Middle frontal gyrus (tissue), 1 donor: ENCODE measurements around the gene AZU1.

Source experiments
- DNase-seq: peaks from one replicate; pipeline ENCODE4 v3.0.0-alpha.2; 2015; ENCODE audit warnings: low spot score; ENCODE audit errors: extremely low spot score

The AZU1 gene

GRCh38 chr19:796692-797527 lies 30.7 kb upstream of the AZU1 start, which contains the start of gene PTBP1:
PTBP1 (plus strand) TSS chr19:797452; CDS start chr19:797498, 46 bp downstream.
- DNase-seq, result peak; percentile 99

DNA sequence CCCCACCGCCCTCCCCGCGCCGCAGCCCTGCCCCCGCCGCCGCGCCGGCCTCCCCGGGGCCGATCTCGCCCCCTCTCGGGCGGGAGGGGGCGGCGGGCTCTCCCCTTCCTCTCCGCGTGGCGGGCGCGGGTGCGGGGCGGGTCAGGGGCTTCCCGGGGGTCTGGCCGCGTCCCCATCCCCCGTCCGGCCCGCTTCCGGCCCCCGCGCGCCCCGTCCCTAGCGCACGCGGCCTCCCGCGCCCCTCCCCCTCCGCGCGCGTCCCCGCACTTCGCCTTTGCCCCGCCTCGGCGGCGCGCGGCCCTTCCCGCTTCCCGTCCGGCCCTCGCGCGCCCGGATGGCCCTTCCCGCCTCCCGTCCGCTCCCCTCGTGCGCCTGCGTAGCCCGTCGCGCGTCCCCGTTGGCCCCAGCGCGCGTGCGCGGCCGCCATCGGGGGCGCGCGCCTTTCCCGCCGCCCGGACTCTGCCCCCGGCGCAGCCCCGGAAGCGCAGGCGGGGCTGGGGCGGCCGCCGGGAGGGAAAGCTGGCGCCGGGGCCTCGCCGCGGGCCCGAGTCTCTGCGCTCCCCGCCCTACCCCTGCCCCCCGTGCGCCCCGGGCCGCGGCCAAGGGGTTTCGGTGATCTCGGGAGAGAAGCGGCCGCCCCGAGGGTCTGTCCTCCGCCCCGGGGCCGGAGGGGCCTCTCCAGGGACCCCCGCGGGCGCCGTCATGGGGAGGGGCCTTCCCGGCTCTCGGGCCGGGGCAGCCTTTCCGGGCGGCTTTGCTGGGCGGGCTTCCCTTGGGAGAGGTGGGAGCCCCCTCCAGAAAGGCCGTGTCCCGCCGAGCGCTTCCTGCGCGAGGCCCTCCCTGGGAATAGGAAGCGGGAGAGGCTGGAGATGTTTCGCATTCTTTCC lies 29.9 kb upstream of the AZU1 start:
- peak; percentile 38 for DNase-seq

- no peak for DNase-seq
These were observed 29.1 kb upstream of the AZU1 start for GRCh38 chr19:798415-799075.

GRCh38 chr19:799076-799881 lies 28.4 kb upstream of the AZU1 start:
- no peak for DNase-seq

DNA sequence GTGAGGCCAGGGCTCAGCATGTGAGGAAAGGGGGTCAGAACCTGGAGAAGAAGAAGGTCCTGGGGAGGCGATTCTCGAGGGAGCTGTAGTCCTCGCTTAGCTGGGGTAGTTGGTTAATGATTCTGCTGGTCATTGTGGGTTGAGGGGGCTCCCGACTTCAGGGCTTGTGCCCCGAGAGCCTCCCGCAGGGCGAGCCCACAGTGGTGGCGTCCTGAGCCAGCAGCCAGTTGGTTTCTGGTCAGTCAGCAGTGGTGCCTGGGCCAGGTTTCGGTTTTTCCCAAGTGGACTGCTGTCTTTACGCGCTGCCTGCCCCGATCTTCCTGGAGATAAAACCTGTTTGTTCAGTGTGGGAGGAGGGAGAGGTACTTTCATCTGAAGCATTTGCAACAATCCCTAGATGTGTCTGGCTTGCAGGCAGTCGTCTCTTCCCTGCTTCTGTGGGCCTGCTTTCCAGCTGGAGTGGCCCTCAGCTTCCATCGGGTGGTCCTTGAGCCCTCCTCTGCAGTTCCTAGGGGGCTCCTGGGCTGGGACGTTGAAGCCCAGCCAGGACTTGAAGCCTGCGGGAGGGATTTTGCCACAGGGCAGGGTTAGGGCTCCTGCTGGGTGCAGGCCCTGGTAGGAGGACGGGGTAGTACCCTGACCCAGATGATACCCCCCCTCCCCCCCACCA lies 27.1 kb upstream of the AZU1 start:
- DNase-seq, result no peak

DNA sequence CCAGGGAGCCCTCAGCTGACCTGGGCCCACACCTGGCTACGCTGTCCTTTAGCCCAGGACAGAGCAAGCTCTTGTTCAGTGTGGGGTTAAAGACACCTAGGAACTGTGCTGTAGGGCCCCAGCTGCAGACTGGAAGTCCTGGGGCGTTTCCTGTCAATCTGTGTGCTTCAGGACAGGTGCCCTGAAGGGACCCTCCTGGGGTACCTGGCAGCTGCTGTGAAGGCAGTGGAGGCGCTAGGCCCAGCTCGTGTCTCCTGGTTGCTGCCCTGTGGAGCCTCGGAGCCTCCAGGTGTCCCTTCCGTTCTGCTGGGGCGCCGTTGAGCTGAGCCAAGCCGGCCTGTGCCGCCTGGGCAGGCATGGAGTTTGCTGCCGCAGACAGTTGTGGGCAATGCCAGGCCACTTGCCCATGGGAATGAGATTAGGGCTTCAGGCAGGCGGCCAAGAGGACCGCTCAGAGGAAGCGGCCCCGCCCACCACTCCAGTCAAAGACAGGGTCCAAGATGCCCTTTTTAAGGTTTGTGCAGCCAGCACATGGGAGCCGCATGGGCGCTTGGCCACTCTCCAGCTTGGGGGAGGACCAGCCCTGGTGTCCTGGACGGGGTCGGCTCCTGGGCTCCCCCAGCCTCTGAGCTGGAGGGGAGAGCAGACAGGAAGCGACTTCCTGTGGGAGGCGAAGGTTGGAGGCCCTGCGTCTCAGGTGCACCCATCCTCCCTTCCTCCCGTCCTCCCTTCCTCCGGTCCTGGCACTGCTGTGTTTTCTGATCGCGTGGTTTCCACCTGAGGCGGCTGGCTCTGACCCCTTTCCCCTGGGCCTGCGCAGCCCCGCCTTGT lies 26.4 kb upstream of the AZU1 start:
- DNase-seq, result no peak

GRCh38 chr19:801861-802497 lies 25.7 kb upstream of the AZU1 start:
- no peak for DNase-seq

GRCh38 chr19:802498-803098 lies 25.0 kb upstream of the AZU1 start:
- no peak for DNase-seq

DNA sequence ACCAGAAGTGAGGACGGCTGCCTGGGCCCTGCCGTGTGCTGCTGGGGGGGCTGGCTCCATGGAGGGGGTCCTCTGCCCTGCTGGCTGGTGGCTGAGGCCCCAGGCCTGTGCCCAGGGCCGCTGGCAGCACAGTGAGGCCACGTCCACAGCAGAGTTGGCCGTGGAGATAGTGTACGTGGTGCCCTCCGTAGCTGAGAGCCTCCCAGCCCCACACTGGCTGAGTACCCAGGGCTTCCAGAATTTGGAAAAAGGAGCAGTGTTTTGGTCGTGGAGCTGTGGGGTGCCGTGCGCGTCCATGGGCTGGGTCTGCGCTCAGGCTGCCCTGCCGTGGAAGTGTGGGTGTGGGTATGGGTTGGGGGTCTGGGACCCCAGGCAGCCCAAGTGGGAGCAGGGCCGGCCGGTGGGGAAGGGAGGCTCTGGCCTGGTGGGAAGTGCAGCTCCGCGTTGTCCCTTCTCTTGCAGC lies 24.5 kb upstream of the AZU1 start:
- no peak for DNase-seq

- DNase-seq, result no peak
These were observed 23.8 kb upstream of the AZU1 start for GRCh38 chr19:803686-804418.

DNA sequence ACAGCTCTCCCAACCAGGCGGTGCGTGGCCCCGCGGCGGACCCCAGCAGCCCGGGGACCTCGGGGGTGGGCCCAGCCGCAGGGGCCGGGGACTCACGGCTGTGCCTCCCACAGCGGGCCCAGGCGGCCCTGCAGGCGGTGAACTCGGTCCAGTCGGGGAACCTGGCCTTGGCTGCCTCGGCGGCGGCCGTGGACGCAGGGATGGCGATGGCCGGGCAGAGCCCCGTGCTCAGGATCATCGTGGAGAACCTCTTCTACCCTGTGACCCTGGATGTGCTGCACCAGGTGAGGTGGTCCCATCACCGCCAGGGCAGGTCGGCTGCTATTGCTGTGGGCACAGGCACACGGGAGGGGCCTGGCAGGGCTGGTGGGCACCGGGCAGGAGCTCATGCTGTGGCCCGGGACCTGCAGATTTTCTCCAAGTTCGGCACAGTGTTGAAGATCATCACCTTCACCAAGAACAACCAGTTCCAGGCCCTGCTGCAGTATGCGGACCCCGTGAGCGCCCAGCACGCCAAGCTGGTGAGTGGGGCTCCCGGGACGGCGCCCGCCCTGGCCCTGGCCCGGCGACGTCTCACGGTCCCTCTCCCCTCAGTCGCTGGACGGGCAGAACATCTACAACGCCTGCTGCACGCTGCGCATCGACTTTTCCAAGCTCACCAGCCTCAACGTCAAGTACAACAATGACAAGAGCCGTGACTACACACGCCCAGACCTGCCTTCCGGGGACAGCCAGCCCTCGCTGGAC lies 23.0 kb upstream of the AZU1 start:
- DNase-seq, result no peak

- no peak for DNase-seq
These were observed 22.5 kb upstream of the AZU1 start for GRCh38 chr19:805166-805551.

GRCh38 chr19:805600-806550 lies 21.8 kb upstream of the AZU1 start:
- DNase-seq, result no peak

GRCh38 chr19:806815-807421 lies 20.7 kb upstream of the AZU1 start:
- DNase-seq, result no peak

- DNase-seq, result no peak
These were observed 19.8 kb upstream of the AZU1 start for GRCh38 chr19:807627-808422.
